Type B pancreatic cell (in vitro differentiated cells): Measurements from ENCODE around the gene P3H3. TPM values are rescaled to one million over a fixed set of nuclear protein-coding genes. Genes with fewer than 3 reads are reported as not detected.

ENCODE experiments used
- DNase-seq: peaks from one replicate; pipeline ENCODE4 v3.0.0; 2021; ENCODE audit warnings: mixed read lengths; ENCODE audit not compliant: unreplicated experiment; ENCODE audit errors: extremely low spot score
- H3K27ac Mint-ChIP-seq: 2 replicates; pipeline ENCODE4 v1.8.0; 2021; ENCODE audit warnings: mild to moderate bottlenecking, mixed read lengths
- H3K27me3 Mint-ChIP-seq: 2 replicates; pipeline ENCODE4 v1.8.0; 2021; ENCODE audit warnings: mixed read lengths
- H3K36me3 Mint-ChIP-seq: 2 replicates; pipeline ENCODE4 v1.8.0; 2021; ENCODE audit warnings: mixed read lengths
- H3K4me1 Mint-ChIP-seq: one replicate; pipeline ENCODE4 v1.8.0; 2021; ENCODE audit warnings: mixed read lengths; ENCODE audit not compliant: unreplicated experiment
- H3K4me3 Mint-ChIP-seq: 2 replicates; pipeline ENCODE4 v1.8.0; 2021; ENCODE audit warnings: mild to moderate bottlenecking, mixed read lengths
- H3K9me3 Mint-ChIP-seq: 2 replicates; pipeline ENCODE4 v1.8.0; 2021; ENCODE audit warnings: mixed read lengths
- total RNA-seq: library from RNA; stranded (reverse); gene quantifications from 2 replicates; pipeline ENCODE4 v1.2.1, GENCODE V29; 2021; ENCODE audit warnings: low replicate concordance
- TF ChIP-seq, protein P1 (sequence below): fragments of 200-600 bp; sonication (generic); conservative IDR thresholded peaks from 2 replicates; pipeline ENCODE4 v1.5.0; 2021; ENCODE audit warnings: antibody characterized with exemption, mild to moderate bottlenecking

Gene P3H3
- total RNA-seq, 1 donor from 2014 or later = 66.0 TPM

DNA sequence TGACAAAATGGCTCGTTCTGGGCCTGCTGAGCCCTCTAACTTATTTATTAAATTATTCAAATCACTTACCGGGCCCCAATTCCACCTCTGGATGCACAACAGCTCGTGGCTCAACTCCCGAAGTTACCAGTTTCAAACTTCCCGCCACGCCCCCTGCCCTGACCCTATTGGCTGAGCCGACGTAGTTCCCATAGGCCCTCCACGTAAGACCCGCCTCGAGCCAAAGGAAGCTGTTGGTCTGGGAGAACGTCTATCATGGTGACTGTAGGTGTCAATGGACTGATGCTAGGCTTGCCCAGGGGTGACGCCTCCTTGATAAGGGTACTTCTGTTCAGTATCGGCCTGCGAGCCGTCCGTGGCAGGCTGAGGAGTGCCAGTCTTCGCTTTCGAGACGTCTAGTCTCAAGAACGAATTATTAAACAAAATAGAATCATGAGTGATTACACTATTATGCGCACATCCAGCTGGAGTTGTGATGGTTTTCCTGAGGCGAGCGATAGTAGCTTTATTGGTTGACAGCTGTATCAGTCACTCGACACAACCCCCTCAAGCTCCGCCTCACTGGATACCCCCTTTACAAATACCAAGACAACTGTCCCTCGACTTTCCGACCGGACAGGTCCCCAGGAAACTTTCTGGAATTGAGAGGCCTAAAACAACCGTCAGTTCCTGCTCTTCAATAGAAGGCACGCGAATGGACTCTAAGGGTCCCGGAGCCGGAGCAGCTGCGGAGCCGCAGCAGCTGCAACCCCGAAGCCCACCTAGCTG, 23.1 kb downstream of the P3H3 start, which contains the start of gene CDCA3:
TSS of gene CDCA3 (minus strand) at position 134 of the 768 bp plus-strand sequence. CDS start 334 bp downstream, outside the sequence.
- TF ChIP-seq, protein P1, sequence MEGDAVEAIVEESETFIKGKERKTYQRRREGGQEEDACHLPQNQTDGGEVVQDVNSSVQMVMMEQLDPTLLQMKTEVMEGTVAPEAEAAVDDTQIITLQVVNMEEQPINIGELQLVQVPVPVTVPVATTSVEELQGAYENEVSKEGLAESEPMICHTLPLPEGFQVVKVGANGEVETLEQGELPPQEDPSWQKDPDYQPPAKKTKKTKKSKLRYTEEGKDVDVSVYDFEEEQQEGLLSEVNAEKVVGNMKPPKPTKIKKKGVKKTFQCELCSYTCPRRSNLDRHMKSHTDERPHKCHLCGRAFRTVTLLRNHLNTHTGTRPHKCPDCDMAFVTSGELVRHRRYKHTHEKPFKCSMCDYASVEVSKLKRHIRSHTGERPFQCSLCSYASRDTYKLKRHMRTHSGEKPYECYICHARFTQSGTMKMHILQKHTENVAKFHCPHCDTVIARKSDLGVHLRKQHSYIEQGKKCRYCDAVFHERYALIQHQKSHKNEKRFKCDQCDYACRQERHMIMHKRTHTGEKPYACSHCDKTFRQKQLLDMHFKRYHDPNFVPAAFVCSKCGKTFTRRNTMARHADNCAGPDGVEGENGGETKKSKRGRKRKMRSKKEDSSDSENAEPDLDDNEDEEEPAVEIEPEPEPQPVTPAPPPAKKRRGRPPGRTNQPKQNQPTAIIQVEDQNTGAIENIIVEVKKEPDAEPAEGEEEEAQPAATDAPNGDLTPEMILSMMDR = no peak
- Mint-ChIP-seq H3K9me3 (no peaks in the 10 kb centered on the region), H3K4me3 (peak within 1 kb of the TSS; percentile 94), H3K27me3 (peaks cover 2% of the 10 kb centered on the region), H3K27ac (peak within 1 kb of the TSS; percentile 98), H3K36me3 (peaks cover 24% of the 10 kb centered on the region), H3K4me1 (peaks cover 12% of the 10 kb centered on the region)
- peak; percentile 92 for DNase-seq

DNA sequence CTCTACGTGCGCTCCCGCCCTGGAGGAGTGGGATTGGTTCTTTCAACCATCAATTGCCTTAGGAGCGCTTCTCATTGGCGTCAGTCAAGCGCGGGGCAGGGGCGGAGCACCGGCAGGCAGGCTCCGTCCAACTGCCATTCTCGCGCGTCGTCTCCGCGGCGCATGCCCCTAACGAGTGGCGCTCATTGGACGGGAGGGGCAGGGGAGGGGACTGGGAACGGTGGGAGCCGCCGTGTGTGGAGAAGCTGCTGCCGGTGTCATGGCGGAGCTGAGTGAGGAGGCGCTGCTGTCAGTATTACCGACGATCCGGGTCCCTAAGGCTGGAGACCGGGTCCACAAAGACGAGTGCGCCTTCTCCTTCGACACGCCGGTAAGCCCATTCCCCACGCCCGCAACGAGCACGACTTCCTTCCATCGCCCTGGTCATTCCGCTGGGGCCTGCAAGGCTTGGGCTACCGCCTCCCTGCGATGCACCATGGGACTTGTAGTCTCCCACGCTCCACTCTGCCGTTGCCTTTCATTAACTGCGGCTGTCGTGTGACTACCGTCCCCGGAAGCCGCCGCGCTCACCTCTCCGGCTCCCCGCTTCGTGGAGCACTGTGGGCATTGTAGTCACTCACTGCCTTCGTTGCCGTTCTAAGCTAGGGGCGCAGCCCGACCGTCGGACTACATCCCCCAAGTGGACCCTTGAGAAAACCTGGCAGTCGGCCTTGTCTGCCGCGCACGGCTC, 23.9 kb downstream of the P3H3 start, which contains the start of gene USP5:
TSS of gene USP5 (plus strand) at position 230 of the 730 bp plus-strand sequence. CDS start at position 260, 30 bp downstream.
- Mint-ChIP-seq H3K4me3 (peak within 1 kb of the TSS; percentile 94), H3K36me3 (peaks cover 20% of the 10 kb centered on the region), H3K4me1 (peaks cover 12% of the 10 kb centered on the region), H3K27ac (peak within 1 kb of the TSS; percentile 98), H3K27me3 (peaks cover 2% of the 10 kb centered on the region), H3K9me3 (no peaks in the 10 kb centered on the region)
- TF ChIP-seq, protein P1 = no peak
- peak; percentile 98 for DNase-seq

DNA sequence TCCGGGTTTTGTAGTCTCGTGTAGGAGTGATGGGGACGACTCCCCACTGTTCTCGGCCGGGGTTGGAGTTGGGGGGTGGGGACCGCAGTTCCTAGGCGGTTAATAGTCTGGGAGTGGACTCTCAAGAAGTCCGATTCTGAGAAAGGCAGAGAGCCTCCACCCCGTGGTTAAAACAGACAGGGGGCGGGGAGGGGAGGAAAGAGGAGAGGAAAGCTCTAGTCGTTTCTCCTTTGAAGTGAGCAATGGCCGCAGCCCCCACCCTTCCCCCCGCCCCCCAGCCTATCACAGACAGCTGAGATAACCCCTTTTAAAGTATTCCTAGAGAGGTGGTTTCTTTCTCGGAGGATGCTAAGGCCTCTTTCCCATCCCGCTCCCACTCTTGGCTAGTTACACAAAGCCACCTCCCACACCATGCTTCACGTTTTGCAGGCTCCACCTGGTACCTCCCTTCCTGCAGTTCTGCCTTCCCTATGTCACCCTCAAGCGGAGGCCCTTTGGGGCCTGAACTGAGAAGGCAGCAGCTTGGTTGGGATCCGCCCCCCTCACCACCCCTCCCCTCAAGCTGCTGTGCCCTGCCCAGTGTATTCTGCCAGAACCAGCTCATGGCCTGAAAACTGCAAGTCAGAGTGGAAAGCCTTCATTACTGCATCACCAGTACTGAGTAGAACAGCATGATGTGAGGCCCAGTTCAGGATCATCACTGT, 24.6 kb downstream of the P3H3 start:
- no peak for DNase-seq
- peaks cover 12% of the 10 kb centered on the region for H3K4me1 Mint-ChIP-seq

DNA sequence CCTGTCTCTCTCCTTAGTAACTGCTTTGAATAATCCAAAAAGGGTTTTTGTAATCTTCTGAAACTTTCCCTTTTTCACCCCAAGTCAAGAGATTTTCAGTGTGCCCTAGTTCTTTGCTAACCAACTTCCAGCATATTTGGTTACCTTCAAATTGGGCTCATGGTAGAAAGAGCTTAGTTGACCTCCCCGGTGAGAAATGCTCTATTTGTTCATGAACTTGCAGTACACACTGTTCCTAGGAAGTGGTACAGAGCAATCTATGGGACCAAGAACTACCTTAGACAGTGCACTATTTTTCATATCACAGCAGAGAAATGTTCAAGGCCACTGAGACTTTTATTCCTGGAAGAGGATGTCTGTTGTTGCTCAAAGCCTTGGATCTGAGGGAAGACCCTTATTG, 25.4 kb downstream of the P3H3 start:
- no peak for DNase-seq
- TF ChIP-seq, protein P1 = no peak
- peak overlapping the region; percentile 98 for H3K27ac Mint-ChIP-seq
- H3K9me3 Mint-ChIP-seq = no peaks in the 10 kb centered on the region
- peaks cover 2% of the 10 kb centered on the region for H3K27me3 Mint-ChIP-seq
- H3K4me3 Mint-ChIP-seq = peak overlapping the region; percentile 94
- peaks cover 26% of the 10 kb centered on the region for H3K36me3 Mint-ChIP-seq
- peaks cover 12% of the 10 kb centered on the region for H3K4me1 Mint-ChIP-seq

More for the DNA sequence above, 24.6 kb downstream of the P3H3 start:
- Mint-ChIP-seq H3K9me3 (no peaks in the 10 kb centered on the region), H3K27ac (peak overlapping the region; percentile 98), H3K36me3 (peaks cover 21% of the 10 kb centered on the region), H3K4me3 (peak overlapping the region; percentile 94), H3K27me3 (peaks cover 2% of the 10 kb centered on the region)
- TF ChIP-seq, protein P1 = no peak

GRCh38 chr12:6854036-6854435, 25.8 kb downstream of the P3H3 start:
- TF ChIP-seq, protein P1 = no peak
- Mint-ChIP-seq H3K4me1 (peaks cover 12% of the 10 kb centered on the region), H3K27me3 (peaks cover 2% of the 10 kb centered on the region), H3K27ac (peak overlapping the region; percentile 98), H3K4me3 (peak overlapping the region; percentile 94), H3K36me3 (peaks cover 26% of the 10 kb centered on the region), H3K9me3 (no peaks in the 10 kb centered on the region)
- DNase-seq = no peak
